Gastroesophageal sphincter (tissue), 4 donors: ENCODE measurements around the gene OTULIN. TPM values are rescaled to one million over a fixed set of nuclear protein-coding genes. Genes with fewer than 3 reads are reported as not detected.

Source experiments
- ATAC-seq: fragments of 150-250 bp; one replicate; pipeline ENCODE4 v1.9.1; 2016; ENCODE audit warnings: mild to moderate bottlenecking, moderate library complexity
- H3K27ac ChIP-seq, 4 donors: fragments of 200-600 bp; sonication (generic) in 3 of 4; 1 replicate in 3 of 4; 2 replicates in 1 of 4; pipeline ENCODE4 v1.5.1; 2016 to 2019
- H3K27me3 ChIP-seq: fragments of 200-600 bp; sonication (generic); one replicate; pipeline ENCODE4 v1.5.1; 2019
- H3K36me3 ChIP-seq, 2 donors: fragments of 200-600 bp; sonication (generic); one replicate each; pipeline ENCODE4 v1.5.1; 2019; ENCODE audit warnings: control low read depth in 1 of 2
- H3K4me1 ChIP-seq, 3 donors: fragments of 200-600 bp; sonication (generic); 1 replicate in 2 of 3; 2 replicates in 1 of 3; pipeline ENCODE4 v1.5.1; 2016 to 2019; ENCODE audit warnings: control low read depth in 2 of 3
- H3K4me3 ChIP-seq, 2 donors: fragments of 200-600 bp; sonication (generic); one replicate each; pipeline ENCODE4 v1.5.1; 2019; ENCODE audit warnings: mild to moderate bottlenecking in 1 of 2, moderate library complexity in 1 of 2
- H3K9me3 ChIP-seq, 3 donors: fragments of 200-600 bp; sonication (generic); one replicate each; pipeline ENCODE4 v1.5.1; 2017 to 2019; ENCODE audit warnings: control low read depth in 2 of 3
- CTCF ChIP-seq, 4 experiments: fragments of 200-600 bp in 2 of 4; fragments of 450-650 bp in 2 of 4; sonication (generic) in 1 of 4; IDR thresholded peaks; one replicate each; pipeline ENCODE4 v1.5.1; 2017 to 2019; ENCODE audit warnings: antibody characterized with exemption in 4 of 4, mild to moderate bottlenecking in 2 of 4, moderate library complexity in 2 of 4
- EP300 ChIP-seq: sonication (generic); formaldehyde crosslinking; IDR thresholded peaks from one replicate; pipeline ENCODE4 v1.6.1; 2017; ENCODE audit warnings: antibody characterized with exemption, mild to moderate bottlenecking
- POLR2A ChIP-seq, 2 donors: fragments of 450-650 bp; IDR thresholded peaks; one replicate each; pipeline ENCODE4 v1.6.1; 2017; ENCODE audit warnings: antibody characterized with exemption in 2 of 2, mild to moderate bottlenecking in 2 of 2, moderate library complexity in 1 of 2
- POLR2AphosphoS5 ChIP-seq: sonication (generic); formaldehyde crosslinking; IDR thresholded peaks from one replicate; pipeline ENCODE4 v1.6.1; 2017; ENCODE audit warnings: antibody characterized with exemption
- WGBS, 2 donors: methylation state at CpG; one replicate each; pipeline ENCODE4 v1.1.5; 2018; ENCODE audit warnings: low coverage in 1 of 2; 5-methylcytosine and 5-hydroxymethylcytosine counted together
- total RNA-seq, 4 donors: library from RNA; depleted of rRNA; stranded (reverse); fragments of >200 nt; gene quantifications; one replicate each; pipeline ENCODE4 v1.1.0, GENCODE V29; 2016

The OTULIN gene
- total RNA-seq, 4 donors from 2014 or later, result 19.5 to 27.1 (median 23.6) TPM

GRCh38 chr5:14729448-14730385, 65.2 kb downstream of the OTULIN start:
- no peak overlapping the region for H3K27ac ChIP-seq
- peaks cover 0 to 16% (median 0%) of the 10 kb centered on the region in 3 donors for H3K4me1 ChIP-seq
- WGBS, 2 donors, result 83 to 100% methylated on average over 1 to 4 of the region's 18 CpGs
- peaks cover 0 to 57% of the 10 kb centered on the region in 2 donors for H3K36me3 ChIP-seq
- TF ChIP-seq POLR2A (IDR thresholded peaks at IDR 0.05) (no peak), POLR2AphosphoS5 (no peak), CTCF (IDR thresholded peaks at IDR 0.05) (no peak), EP300 (no peak)
- no peak for ATAC-seq
- H3K9me3 ChIP-seq, result no peaks in the 10 kb centered on the region
- H3K27me3 ChIP-seq, result no peaks in the 10 kb centered on the region
- H3K4me3 ChIP-seq, result no peak overlapping the region

- Histone ChIP-seq H3K9me3 (no peaks in the 10 kb centered on the region), H3K36me3 (peaks cover 0 to 52% of the 10 kb centered on the region in 2 donors), H3K4me1 (peaks cover 0 to 16% (median 0%) of the 10 kb centered on the region in 3 donors), H3K27me3 (no peaks in the 10 kb centered on the region), H3K27ac (no peak overlapping the region), H3K4me3 (no peak overlapping the region)
- TF ChIP-seq POLR2A (IDR thresholded peaks at IDR 0.05) (no peak), EP300 (no peak), CTCF (IDR thresholded peaks at IDR 0.05) (no peak), POLR2AphosphoS5 (no peak)
- ATAC-seq, result no peak
- 88 to 93% methylated on average over 9 to 10 of the region's 13 CpGs for WGBS, 2 donors
Measured at GRCh38 chr5:14730466-14730865, 65.9 kb downstream of the OTULIN start.

DNA sequence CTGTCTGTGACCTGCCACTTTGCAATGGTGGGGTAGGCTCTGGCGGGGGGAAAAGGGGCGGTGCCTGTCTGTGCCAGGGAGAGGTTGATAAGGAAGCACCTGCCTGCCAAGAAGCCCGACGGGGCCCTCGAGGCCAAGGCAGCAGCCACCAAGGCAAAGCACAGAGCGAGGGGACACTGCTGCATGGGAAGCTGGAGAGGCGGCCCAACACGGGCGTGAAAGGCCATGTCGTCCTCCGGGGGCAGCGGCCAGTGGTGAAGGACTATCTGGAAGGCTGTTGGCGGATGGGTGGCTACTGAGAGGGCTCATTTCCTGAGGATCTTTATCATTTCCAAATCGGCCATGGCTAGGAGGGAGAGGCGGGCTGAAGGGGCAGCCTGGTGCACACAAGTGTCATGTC, 66.4 kb downstream of the OTULIN start:
- TF ChIP-seq POLR2A (IDR thresholded peaks at IDR 0.05) (no peak), POLR2AphosphoS5 (no peak), CTCF (IDR thresholded peaks at IDR 0.05) (no peak), EP300 (no peak)
- 93 to 100% methylated on average over 1 to 8 of the region's 15 CpGs for WGBS, 2 donors
- Histone ChIP-seq H3K27me3 (no peaks in the 10 kb centered on the region), H3K4me1 (peaks cover 0 to 16% (median 0%) of the 10 kb centered on the region in 3 donors), H3K27ac (no peak overlapping the region), H3K9me3 (no peaks in the 10 kb centered on the region), H3K4me3 (no peak overlapping the region), H3K36me3 (peaks cover 0 to 52% of the 10 kb centered on the region in 2 donors)
- no peak for ATAC-seq

- H3K36me3 ChIP-seq, result peaks cover 0 to 52% of the 10 kb centered on the region in 2 donors
- H3K4me3 ChIP-seq, result no peak overlapping the region
- peaks cover 0 to 2% (median 0%) of the 10 kb centered on the region in 3 donors for H3K4me1 ChIP-seq
- TF ChIP-seq POLR2A (IDR thresholded peaks at IDR 0.05) (no peak), EP300 (no peak), CTCF (IDR thresholded peaks at IDR 0.05) (no peak), POLR2AphosphoS5 (no peak)
- ATAC-seq, result no peak
- 78 to 98% methylated on average over 1 to 6 of the region's 6 CpGs for WGBS, 2 donors
- H3K27ac ChIP-seq, result no peak overlapping the region
- no peaks in the 10 kb centered on the region for H3K27me3 ChIP-seq
- H3K9me3 ChIP-seq, result no peaks in the 10 kb centered on the region
Measured at GRCh38 chr5:14732991-14733390, 68.5 kb downstream of the OTULIN start.

GRCh38 chr5:14733661-14734060, 69.1 kb downstream of the OTULIN start:
- 89 to 96% methylated on average over 8 to 9 of the region's 16 CpGs for WGBS, 2 donors
- Histone ChIP-seq H3K27ac (no peak overlapping the region), H3K4me1 (no peaks in the 10 kb centered on the region), H3K9me3 (no peaks in the 10 kb centered on the region), H3K27me3 (no peaks in the 10 kb centered on the region), H3K4me3 (no peak overlapping the region), H3K36me3 (peaks cover 0 to 52% of the 10 kb centered on the region in 2 donors)
- no peak for ATAC-seq
- TF ChIP-seq CTCF (IDR thresholded peaks at IDR 0.05) (no peak), POLR2AphosphoS5 (no peak), POLR2A (IDR thresholded peaks at IDR 0.05) (no peak), EP300 (no peak)
